OCI-LY1 (cell line): ENCODE measurements around the gene PSAT1.

Experiments used
- EZH2 ChIP-seq: fragments of 200-600 bp; sonication (generic), shearing (Covaris generic); IDR thresholded peaks from 2 replicates; pipeline ENCODE4 v1.8.0; 2017; ENCODE audit warnings: borderline replicate concordance, mixed run types, mild to moderate bottlenecking, antibody characterized with exemption, low read length, moderate library complexity, mixed read lengths
- TF ChIP-seq, protein P1 (sequence below): fragments of 200-600 bp; sonication (generic), shearing (Covaris generic); IDR thresholded peaks from 2 replicates; pipeline ENCODE4 v1.5.1; 2017; ENCODE audit warnings: mild to moderate bottlenecking, antibody characterized with exemption, low read length, moderate library complexity, mixed read lengths

DNA sequence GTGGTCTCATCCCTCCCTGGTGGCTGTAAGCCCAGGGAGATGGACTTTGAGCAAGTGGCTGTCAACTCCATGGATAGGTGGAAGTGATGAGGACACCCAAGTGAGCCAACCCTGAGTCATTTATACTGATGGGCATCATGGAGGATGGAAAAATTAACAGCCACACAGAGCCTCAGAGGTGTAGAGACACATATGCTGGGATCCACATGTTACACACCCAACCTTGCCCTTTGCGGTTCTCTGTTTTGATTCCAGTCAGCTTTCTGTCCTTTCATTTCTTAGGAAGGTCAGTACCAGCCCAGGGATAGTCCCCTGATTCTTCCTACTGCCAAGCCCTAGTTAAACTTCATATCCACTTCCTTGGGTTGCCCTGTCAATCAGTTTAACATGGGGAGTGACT, 51.9 kb downstream of the PSAT1 start:
- TF ChIP-seq, protein P1, sequence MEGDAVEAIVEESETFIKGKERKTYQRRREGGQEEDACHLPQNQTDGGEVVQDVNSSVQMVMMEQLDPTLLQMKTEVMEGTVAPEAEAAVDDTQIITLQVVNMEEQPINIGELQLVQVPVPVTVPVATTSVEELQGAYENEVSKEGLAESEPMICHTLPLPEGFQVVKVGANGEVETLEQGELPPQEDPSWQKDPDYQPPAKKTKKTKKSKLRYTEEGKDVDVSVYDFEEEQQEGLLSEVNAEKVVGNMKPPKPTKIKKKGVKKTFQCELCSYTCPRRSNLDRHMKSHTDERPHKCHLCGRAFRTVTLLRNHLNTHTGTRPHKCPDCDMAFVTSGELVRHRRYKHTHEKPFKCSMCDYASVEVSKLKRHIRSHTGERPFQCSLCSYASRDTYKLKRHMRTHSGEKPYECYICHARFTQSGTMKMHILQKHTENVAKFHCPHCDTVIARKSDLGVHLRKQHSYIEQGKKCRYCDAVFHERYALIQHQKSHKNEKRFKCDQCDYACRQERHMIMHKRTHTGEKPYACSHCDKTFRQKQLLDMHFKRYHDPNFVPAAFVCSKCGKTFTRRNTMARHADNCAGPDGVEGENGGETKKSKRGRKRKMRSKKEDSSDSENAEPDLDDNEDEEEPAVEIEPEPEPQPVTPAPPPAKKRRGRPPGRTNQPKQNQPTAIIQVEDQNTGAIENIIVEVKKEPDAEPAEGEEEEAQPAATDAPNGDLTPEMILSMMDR = no peak
- TF ChIP-seq EZH2 = no peak
